A549 (cell line): ENCODE results near the gene GPRIN1.

ENCODE experiments used
- CEBPB ChIP-seq, 2 experiments: fragments of >200 bp in 1 of 2; sonication (Bioruptor Twin) in 1 of 2; formaldehyde crosslinking in 1 of 2; IDR thresholded peaks; 2 replicates each; pipeline ENCODE4 v1.6.1; 2012 to 2016
- CHD4 ChIP-seq: fragments of 200-600 bp; sonication (generic); IDR thresholded peaks from 2 replicates; pipeline ENCODE4 v1.6.1; 2016; ENCODE audit warnings: antibody characterized with exemption, mild to moderate bottlenecking, borderline replicate concordance
- POLR2A ChIP-seq: IDR thresholded peaks from 2 replicates; pipeline ENCODE4 v1.6.1; 2012; ENCODE audit warnings: mild to moderate bottlenecking, low read length
- TF ChIP-seq, protein P1 (sequence below): fragments of >200 bp; sonication (Bioruptor Twin); formaldehyde crosslinking; IDR thresholded peaks from 3 replicates; pipeline ENCODE4 v1.6.1; 2016
- TF ChIP-seq, protein P2 (sequence below): fragments of 200-600 bp; sonication (generic); IDR thresholded peaks from 2 replicates; pipeline ENCODE4 v1.6.1; 2016; ENCODE audit warnings: antibody characterized with exemption, mild to moderate bottlenecking, moderate library complexity
- TF ChIP-seq, protein P3 (sequence below): fragments of >200 bp; sonication (Bioruptor Twin); formaldehyde crosslinking; IDR thresholded peaks from 3 replicates; pipeline ENCODE4 v1.5.1; 2016
- TF ChIP-seq, protein P4 (sequence below): fragments of 250-450 bp; sonication (Bioruptor Pico); IDR thresholded peaks from 2 replicates; pipeline ENCODE4 v1.5.0; 2021; ENCODE audit warnings: mild to moderate bottlenecking, moderate library complexity, borderline replicate concordance

DNA sequence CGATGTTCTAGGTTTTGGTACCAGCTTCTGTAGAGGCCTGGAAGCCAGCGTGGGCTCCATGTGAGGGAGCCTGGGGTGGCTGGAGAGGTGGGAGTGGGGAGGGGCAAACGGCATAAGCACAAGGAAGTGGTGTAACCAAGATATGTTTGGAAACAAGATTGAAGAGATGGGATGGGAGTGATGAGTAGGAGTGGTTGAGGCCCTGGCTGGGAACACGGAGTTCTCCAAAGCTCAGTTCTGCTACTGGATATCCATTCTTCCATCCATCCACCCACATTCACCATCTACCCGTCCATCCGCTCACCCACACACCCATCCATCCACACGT, 49.5 kb upstream of the GPRIN1 start:
- TF ChIP-seq POLR2A (no peak), CEBPB (IDR thresholded peaks at IDR 0.05) (no peak), CHD4 (no peak)
- TF ChIP-seq, protein P1, sequence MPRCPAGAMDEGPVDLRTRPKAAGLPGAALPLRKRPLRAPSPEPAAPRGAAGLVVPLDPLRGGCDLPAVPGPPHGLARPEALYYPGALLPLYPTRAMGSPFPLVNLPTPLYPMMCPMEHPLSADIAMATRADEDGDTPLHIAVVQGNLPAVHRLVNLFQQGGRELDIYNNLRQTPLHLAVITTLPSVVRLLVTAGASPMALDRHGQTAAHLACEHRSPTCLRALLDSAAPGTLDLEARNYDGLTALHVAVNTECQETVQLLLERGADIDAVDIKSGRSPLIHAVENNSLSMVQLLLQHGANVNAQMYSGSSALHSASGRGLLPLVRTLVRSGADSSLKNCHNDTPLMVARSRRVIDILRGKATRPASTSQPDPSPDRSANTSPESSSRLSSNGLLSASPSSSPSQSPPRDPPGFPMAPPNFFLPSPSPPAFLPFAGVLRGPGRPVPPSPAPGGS: no peak
- TF ChIP-seq, protein P2, sequence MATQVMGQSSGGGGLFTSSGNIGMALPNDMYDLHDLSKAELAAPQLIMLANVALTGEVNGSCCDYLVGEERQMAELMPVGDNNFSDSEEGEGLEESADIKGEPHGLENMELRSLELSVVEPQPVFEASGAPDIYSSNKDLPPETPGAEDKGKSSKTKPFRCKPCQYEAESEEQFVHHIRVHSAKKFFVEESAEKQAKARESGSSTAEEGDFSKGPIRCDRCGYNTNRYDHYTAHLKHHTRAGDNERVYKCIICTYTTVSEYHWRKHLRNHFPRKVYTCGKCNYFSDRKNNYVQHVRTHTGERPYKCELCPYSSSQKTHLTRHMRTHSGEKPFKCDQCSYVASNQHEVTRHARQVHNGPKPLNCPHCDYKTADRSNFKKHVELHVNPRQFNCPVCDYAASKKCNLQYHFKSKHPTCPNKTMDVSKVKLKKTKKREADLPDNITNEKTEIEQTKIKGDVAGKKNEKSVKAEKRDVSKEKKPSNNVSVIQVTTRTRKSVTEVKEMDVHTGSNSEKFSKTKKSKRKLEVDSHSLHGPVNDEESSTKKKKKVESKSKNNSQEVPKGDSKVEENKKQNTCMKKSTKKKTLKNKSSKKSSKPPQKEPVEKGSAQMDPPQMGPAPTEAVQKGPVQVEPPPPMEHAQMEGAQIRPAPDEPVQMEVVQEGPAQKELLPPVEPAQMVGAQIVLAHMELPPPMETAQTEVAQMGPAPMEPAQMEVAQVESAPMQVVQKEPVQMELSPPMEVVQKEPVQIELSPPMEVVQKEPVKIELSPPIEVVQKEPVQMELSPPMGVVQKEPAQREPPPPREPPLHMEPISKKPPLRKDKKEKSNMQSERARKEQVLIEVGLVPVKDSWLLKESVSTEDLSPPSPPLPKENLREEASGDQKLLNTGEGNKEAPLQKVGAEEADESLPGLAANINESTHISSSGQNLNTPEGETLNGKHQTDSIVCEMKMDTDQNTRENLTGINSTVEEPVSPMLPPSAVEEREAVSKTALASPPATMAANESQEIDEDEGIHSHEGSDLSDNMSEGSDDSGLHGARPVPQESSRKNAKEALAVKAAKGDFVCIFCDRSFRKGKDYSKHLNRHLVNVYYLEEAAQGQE: no peak
- TF ChIP-seq, protein P3, sequence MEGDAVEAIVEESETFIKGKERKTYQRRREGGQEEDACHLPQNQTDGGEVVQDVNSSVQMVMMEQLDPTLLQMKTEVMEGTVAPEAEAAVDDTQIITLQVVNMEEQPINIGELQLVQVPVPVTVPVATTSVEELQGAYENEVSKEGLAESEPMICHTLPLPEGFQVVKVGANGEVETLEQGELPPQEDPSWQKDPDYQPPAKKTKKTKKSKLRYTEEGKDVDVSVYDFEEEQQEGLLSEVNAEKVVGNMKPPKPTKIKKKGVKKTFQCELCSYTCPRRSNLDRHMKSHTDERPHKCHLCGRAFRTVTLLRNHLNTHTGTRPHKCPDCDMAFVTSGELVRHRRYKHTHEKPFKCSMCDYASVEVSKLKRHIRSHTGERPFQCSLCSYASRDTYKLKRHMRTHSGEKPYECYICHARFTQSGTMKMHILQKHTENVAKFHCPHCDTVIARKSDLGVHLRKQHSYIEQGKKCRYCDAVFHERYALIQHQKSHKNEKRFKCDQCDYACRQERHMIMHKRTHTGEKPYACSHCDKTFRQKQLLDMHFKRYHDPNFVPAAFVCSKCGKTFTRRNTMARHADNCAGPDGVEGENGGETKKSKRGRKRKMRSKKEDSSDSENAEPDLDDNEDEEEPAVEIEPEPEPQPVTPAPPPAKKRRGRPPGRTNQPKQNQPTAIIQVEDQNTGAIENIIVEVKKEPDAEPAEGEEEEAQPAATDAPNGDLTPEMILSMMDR: no peak
- TF ChIP-seq, protein P4, sequence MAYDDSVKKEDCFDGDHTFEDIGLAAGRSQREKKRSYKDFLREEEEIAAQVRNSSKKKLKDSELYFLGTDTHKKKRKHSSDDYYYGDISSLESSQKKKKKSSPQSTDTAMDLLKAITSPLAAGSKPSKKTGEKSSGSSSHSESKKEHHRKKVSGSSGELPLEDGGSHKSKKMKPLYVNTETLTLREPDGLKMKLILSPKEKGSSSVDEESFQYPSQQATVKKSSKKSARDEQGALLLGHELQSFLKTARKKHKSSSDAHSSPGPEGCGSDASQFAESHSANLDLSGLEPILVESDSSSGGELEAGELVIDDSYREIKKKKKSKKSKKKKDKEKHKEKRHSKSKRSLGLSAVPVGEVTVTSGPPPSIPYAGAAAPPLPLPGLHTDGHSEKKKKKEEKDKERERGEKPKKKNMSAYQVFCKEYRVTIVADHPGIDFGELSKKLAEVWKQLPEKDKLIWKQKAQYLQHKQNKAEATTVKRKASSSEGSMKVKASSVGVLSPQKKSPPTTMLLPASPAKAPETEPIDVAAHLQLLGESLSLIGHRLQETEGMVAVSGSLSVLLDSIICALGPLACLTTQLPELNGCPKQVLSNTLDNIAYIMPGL (CRISPR knock-in tag): no peak
